Parathyroid adenoma (tissue), 2 donors: ENCODE measurements around the gene IPCEF1.

Experiments
- H2AFZ ChIP-seq: fragments of 300-600 bp; sonication (generic); one replicate; pipeline ENCODE4 v1.7.0; 2017; ENCODE audit warnings: antibody characterized with exemption, mild to moderate bottlenecking
- H3K27ac ChIP-seq: fragments of 300-600 bp; sonication (generic); one replicate; pipeline ENCODE4 v1.7.0; 2017
- H3K27me3 ChIP-seq: fragments of 300-600 bp; sonication (generic); one replicate; pipeline ENCODE4 v1.7.0; 2017; ENCODE audit warnings: low read length; ENCODE audit not compliant: control insufficient read depth, insufficient read depth
- H3K36me3 ChIP-seq: fragments of 300-600 bp; sonication (generic); one replicate; pipeline ENCODE4 v1.7.0; 2017; ENCODE audit warnings: low read length; ENCODE audit not compliant: control insufficient read depth, insufficient read depth
- H3K4me1 ChIP-seq: fragments of 300-600 bp; sonication (generic); one replicate; pipeline ENCODE4 v1.7.0; 2017; ENCODE audit warnings: control low read depth
- H3K4me2 ChIP-seq: fragments of 300-600 bp; sonication (generic); one replicate; pipeline ENCODE4 v1.7.0; 2017; ENCODE audit warnings: low read length
- H3K4me3 ChIP-seq: fragments of 300-600 bp; sonication (generic); one replicate; pipeline ENCODE4 v1.7.0; 2017; ENCODE audit warnings: low read depth, low read length
- H3K79me2 ChIP-seq: fragments of 300-600 bp; sonication (generic); one replicate; pipeline ENCODE4 v1.7.0; 2017; ENCODE audit warnings: control low read depth
- H3K9ac ChIP-seq: fragments of 300-600 bp; sonication (generic); one replicate; pipeline ENCODE4 v1.7.0; 2017; ENCODE audit warnings: mild to moderate bottlenecking
- H3K9me3 ChIP-seq: fragments of 300-600 bp; sonication (generic); one replicate; pipeline ENCODE4 v1.7.0; 2017; ENCODE audit warnings: low read length; ENCODE audit not compliant: control insufficient read depth
- TF ChIP-seq, protein P1 (sequence below): fragments of 300-600 bp; sonication (generic); IDR thresholded peaks from one replicate; pipeline ENCODE4 v1.7.0; 2017; ENCODE audit warnings: antibody characterized with exemption, mild to moderate bottlenecking
- donor health status: primary hyperparathyroidism.

The IPCEF1 gene

GRCh38 chr6:154325142-154325541 is 31.5 kb downstream of the IPCEF1 start:
- H2AFZ ChIP-seq, result no peak overlapping the region
- H3K36me3 ChIP-seq, result no peaks in the 10 kb centered on the region
- no peaks in the 10 kb centered on the region for H3K4me1 ChIP-seq
- H3K4me2 ChIP-seq, result no peak overlapping the region
- H3K9me3 ChIP-seq, result no peaks in the 10 kb centered on the region
- H3K79me2 ChIP-seq, result no peaks in the 10 kb centered on the region
- H3K27ac ChIP-seq, result no peak overlapping the region
- H3K4me3 ChIP-seq, result no peak overlapping the region
- no peak overlapping the region for H3K9ac ChIP-seq
- no peaks in the 10 kb centered on the region for H3K27me3 ChIP-seq
- TF ChIP-seq, protein P1, sequence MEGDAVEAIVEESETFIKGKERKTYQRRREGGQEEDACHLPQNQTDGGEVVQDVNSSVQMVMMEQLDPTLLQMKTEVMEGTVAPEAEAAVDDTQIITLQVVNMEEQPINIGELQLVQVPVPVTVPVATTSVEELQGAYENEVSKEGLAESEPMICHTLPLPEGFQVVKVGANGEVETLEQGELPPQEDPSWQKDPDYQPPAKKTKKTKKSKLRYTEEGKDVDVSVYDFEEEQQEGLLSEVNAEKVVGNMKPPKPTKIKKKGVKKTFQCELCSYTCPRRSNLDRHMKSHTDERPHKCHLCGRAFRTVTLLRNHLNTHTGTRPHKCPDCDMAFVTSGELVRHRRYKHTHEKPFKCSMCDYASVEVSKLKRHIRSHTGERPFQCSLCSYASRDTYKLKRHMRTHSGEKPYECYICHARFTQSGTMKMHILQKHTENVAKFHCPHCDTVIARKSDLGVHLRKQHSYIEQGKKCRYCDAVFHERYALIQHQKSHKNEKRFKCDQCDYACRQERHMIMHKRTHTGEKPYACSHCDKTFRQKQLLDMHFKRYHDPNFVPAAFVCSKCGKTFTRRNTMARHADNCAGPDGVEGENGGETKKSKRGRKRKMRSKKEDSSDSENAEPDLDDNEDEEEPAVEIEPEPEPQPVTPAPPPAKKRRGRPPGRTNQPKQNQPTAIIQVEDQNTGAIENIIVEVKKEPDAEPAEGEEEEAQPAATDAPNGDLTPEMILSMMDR, result no peak

GRCh38 chr6:154320181-154320580 is 36.4 kb downstream of the IPCEF1 start:
- H3K27me3 ChIP-seq, result no peaks in the 10 kb centered on the region
- no peaks in the 10 kb centered on the region for H3K4me1 ChIP-seq
- no peak overlapping the region for H3K9ac ChIP-seq
- no peak overlapping the region for H3K4me3 ChIP-seq
- no peak overlapping the region for H2AFZ ChIP-seq
- H3K27ac ChIP-seq, result no peak overlapping the region
- H3K36me3 ChIP-seq, result no peaks in the 10 kb centered on the region
- H3K9me3 ChIP-seq, result no peaks in the 10 kb centered on the region
- no peak overlapping the region for H3K4me2 ChIP-seq
- TF ChIP-seq, protein P1, result no peak
- no peaks in the 10 kb centered on the region for H3K79me2 ChIP-seq

- Histone ChIP-seq H3K27me3 (no peaks in the 10 kb centered on the region), H3K9ac (no peak overlapping the region), H3K79me2 (no peaks in the 10 kb centered on the region), H3K4me3 (no peak overlapping the region), H3K9me3 (no peaks in the 10 kb centered on the region), H3K4me2 (no peak overlapping the region), H3K27ac (no peak overlapping the region), H2AFZ (no peak overlapping the region), H3K36me3 (no peaks in the 10 kb centered on the region), H3K4me1 (no peaks in the 10 kb centered on the region)
- TF ChIP-seq, protein P1, result no peak
These were observed 37.3 kb downstream of the IPCEF1 start for GRCh38 chr6:154319231-154319858.

GRCh38 chr6:154318721-154319120 is 37.9 kb downstream of the IPCEF1 start:
- no peak overlapping the region for H2AFZ ChIP-seq
- no peak overlapping the region for H3K4me3 ChIP-seq
- no peaks in the 10 kb centered on the region for H3K27me3 ChIP-seq
- no peaks in the 10 kb centered on the region for H3K4me1 ChIP-seq
- no peaks in the 10 kb centered on the region for H3K9me3 ChIP-seq
- no peak overlapping the region for H3K4me2 ChIP-seq
- TF ChIP-seq, protein P1, result no peak
- no peaks in the 10 kb centered on the region for H3K36me3 ChIP-seq
- H3K27ac ChIP-seq, result no peak overlapping the region
- no peaks in the 10 kb centered on the region for H3K79me2 ChIP-seq
- no peak overlapping the region for H3K9ac ChIP-seq

DNA sequence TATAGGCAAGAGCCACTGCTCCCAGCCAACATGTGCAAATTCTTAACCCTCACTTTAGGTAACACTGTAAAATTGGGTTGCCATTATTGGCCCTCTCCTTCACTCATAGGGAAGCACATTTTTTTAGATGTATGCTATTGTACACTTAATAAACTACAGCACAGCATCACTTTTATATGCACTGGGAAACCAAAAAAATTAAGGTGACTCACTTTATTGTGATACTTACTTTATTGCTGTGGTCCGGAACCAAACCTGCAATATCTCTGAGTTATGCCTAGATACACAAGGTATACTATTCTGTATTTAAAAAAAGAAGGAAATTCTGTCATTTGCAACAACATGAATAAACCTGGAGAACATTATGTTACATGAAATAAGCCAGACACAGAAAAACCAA is 40.5 kb downstream of the IPCEF1 start:
- Histone ChIP-seq H3K27me3 (no peaks in the 10 kb centered on the region), H2AFZ (no peak overlapping the region), H3K9ac (no peak overlapping the region), H3K9me3 (no peaks in the 10 kb centered on the region), H3K36me3 (no peaks in the 10 kb centered on the region), H3K79me2 (no peaks in the 10 kb centered on the region), H3K4me3 (no peak overlapping the region), H3K4me2 (no peak overlapping the region), H3K27ac (no peak overlapping the region), H3K4me1 (no peaks in the 10 kb centered on the region)
- TF ChIP-seq, protein P1, result no peak
